Kidney (tissue), 14 donors: ENCODE data around the gene RNF13. TPM values are rescaled to one million over a fixed set of nuclear protein-coding genes. Genes with fewer than 3 reads are reported as not detected.

Experiments used
- DNase-seq, 5 donors: peaks; one replicate each; pipeline ENCODE4 v3.0.0-alpha.2; 2013 to 2020
- FAIRE-seq: peaks from 2 replicates; lab custom pipeline; 2012; peaks lifted over from hg19 to GRCh38; lab: Jason Lieb, UNC
- H3K27ac ChIP-seq, 2 donors: one replicate each; pipeline ENCODE4 v1.7.0; 2013; ENCODE audit warnings: low read depth in 2 of 2, low read length in 2 of 2, inconsistent platforms in 1 of 2
- H3K27me3 ChIP-seq: one replicate; pipeline ENCODE4 v1.7.1; 2013; ENCODE audit warnings: low read length, inconsistent platforms; ENCODE audit not compliant: control insufficient read depth, insufficient read depth
- H3K36me3 ChIP-seq, 3 donors: one replicate each; pipeline versions ENCODE4 v1.7.0 to v1.7.1; 2013; ENCODE audit warnings: low read length in 3 of 3, control low read depth in 1 of 3, inconsistent platforms in 1 of 3; ENCODE audit not compliant: insufficient read depth in 3 of 3, control insufficient read depth in 2 of 3
- H3K4me1 ChIP-seq, 3 donors: one replicate each; pipeline versions ENCODE4 v1.7.0 to v1.7.1; 2013; ENCODE audit warnings: low read length in 3 of 3, inconsistent platforms in 1 of 3, low read depth in 1 of 3; ENCODE audit not compliant: control insufficient read depth in 2 of 3, insufficient read depth in 2 of 3
- H3K4me3 ChIP-seq, 3 donors: one replicate each; pipeline versions ENCODE4 v1.7.0 to v1.8.1; 2013; ENCODE audit warnings: low read length in 3 of 3, control low read depth in 1 of 3, inconsistent platforms in 1 of 3
- H3K9ac ChIP-seq, 3 donors: one replicate each; pipeline versions ENCODE4 v1.7.0 to v1.7.1; 2013; ENCODE audit warnings: low read length in 3 of 3, control low read depth in 1 of 3, inconsistent platforms in 1 of 3
- H3K9me3 ChIP-seq, 3 donors: one replicate each; pipeline versions ENCODE4 v1.7.0 to v1.7.1; 2013; ENCODE audit warnings: low read length in 3 of 3, control low read depth in 1 of 3, inconsistent platforms in 1 of 3; ENCODE audit not compliant: control insufficient read depth in 2 of 3, insufficient read depth in 1 of 3
- CTCF ChIP-seq: IDR thresholded peaks from 3 replicates; pipeline ENCODE4 v1.5.1; 2012; ENCODE audit warnings: mild to moderate bottlenecking, moderate library complexity, borderline replicate concordance; ENCODE audit not compliant: insufficient read depth; ENCODE audit errors: extremely low read depth
- intact Hi-C: fragments of 100-400 bp; cut with DNase I; formaldehyde crosslinking; loops from one replicate; pipeline ENCODE4 v1.11.1; 2022
- polyA plus RNA-seq: library from polyadenylated mRNA; stranded (reverse); fragments of 350-450 nt; fragmentation: Illumina TruSeq; extraction: RNeasy Lipid Tissue Mini Kit (QIAGEN cat#74804); gene quantifications from one replicate; pipeline ENCODE4 v1.2.3, GENCODE V29; 2014; ENCODE audit warnings: low read depth, low replicate concordance; ENCODE audit not compliant: insufficient read depth
- total RNA-seq: library from RNA; stranded (reverse); fragmentation: NEBNext Ultra II Directional; extraction: Animal tissue kit (Norgen Biotek cat#: 25700); gene quantifications from one replicate; pipeline ENCODE4 v1.2.1, GENCODE V29; 2021
- donor health status: control.
- donor health status: control.
- donor health status: control.
- donor health status: control.
- donor health status: control.
- donor health status: DM: yes; HTN: yes; CAD: no.
- donor health status: Normal renal cell carcinoma (clear cell type).

The RNF13 gene
- total and polyA plus RNA-seq, 2 donors from 2014 or later: 54.1 to 87.1 TPM

GRCh38 chr3:149954812-149955211, 141.8 kb downstream of the RNF13 start:
- FAIRE-seq: no peak

GRCh38 chr3:149955449-149955848, 142.4 kb downstream of the RNF13 start:
- Histone ChIP-seq H3K4me1 (peaks cover 0 to 12% (median 0%) of the 10 kb centered on the region in 3 donors), H3K9me3 (no peaks in the 10 kb centered on the region), H3K9ac (no peak overlapping the region), H3K27ac (no peak overlapping the region), H3K27me3 (no peaks in the 10 kb centered on the region), H3K36me3 (no peaks in the 10 kb centered on the region), H3K4me3 (no peak overlapping the region)
- no peak for TF ChIP-seq CTCF
- no peak for FAIRE-seq
- intact Hi-C loops: no loop called here
- no peak for DNase-seq

More at GRCh38 chr3:149954812-149955211, 141.8 kb downstream of the RNF13 start:
- H3K9ac ChIP-seq: no peak overlapping the region
- H3K36me3 ChIP-seq: no peaks in the 10 kb centered on the region
- no peaks in the 10 kb centered on the region for H3K9me3 ChIP-seq
- H3K27ac ChIP-seq: no peak overlapping the region
- peaks cover 0 to 12% (median 0%) of the 10 kb centered on the region in 3 donors for H3K4me1 ChIP-seq
- intact Hi-C loops: no loop called here
- TF ChIP-seq CTCF: no peak
- H3K4me3 ChIP-seq: no peak overlapping the region
- no peaks in the 10 kb centered on the region for H3K27me3 ChIP-seq
- no peak for DNase-seq

GRCh38 chr3:149957361-149958125, 144.5 kb downstream of the RNF13 start:
- H3K4me3 ChIP-seq: no peak overlapping the region
- no peak overlapping the region for H3K9ac ChIP-seq
- H3K4me1 ChIP-seq: peaks cover 0 to 12% (median 0%) of the 10 kb centered on the region in 3 donors
- intact Hi-C loops: no loop called here
- no peak for TF ChIP-seq CTCF
- DNase-seq (no peak), FAIRE-seq (no peak)
- H3K9me3 ChIP-seq: no peaks in the 10 kb centered on the region
- no peaks in the 10 kb centered on the region for H3K36me3 ChIP-seq
- H3K27ac ChIP-seq: no peak overlapping the region
- H3K27me3 ChIP-seq: no peaks in the 10 kb centered on the region
